ENCODE results near the gene SHCBP1. TPM values are rescaled to one million over a fixed set of nuclear protein-coding genes. Genes with fewer than 3 reads are reported as not detected.

Gene SHCBP1
- total and polyA plus RNA-seq, 2 of the 4 experiments (the other 2 are of a cell fraction) = 18.3 to 18.6 TPM

DNA sequence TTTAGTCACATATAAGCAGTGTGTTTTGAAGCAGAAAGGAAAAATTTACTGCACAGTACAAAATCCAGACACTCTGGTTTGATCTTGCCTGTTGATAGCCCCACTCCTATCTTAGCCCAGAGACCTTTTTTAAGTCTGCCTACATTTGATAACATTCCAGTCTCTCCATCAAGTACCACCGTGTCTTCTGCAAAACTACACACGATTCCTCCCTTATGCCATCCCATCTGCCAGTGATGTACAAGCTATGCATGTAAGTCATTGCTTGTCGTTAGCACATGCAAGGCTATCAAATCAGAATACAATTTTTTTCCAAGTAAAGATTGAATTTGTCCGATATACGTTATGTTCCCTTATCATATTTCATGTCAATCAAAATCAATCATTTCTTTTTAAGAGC is 14.9 kb downstream of the SHCBP1 start:
- Histone ChIP-seq H3K27me3 (ENCODE audit: control insufficient read depth, insufficient read depth, low read length) (no peaks in the 10 kb centered on the region), H4K91ac (ENCODE audit: insufficient read depth, low read depth, low read length) (no peak overlapping the region), H3K4me2 (ENCODE audit: low read depth, low read length) (no peak overlapping the region), H3K4ac (ENCODE audit: low read depth, low read length) (no peak overlapping the region), H2BK20ac (ENCODE audit: low read depth, low read length) (no peak overlapping the region), H3K4me1 (ENCODE audit: control insufficient read depth, insufficient read depth, low read length) (no peaks in the 10 kb centered on the region), H3K4me3 (ENCODE audit: insufficient read depth, low read depth, low read length) (no peak overlapping the region), H2BK15ac (ENCODE audit: low read depth, low read length) (no peak overlapping the region), H2AK5ac (ENCODE audit: low read depth, low read length) (no peak overlapping the region), H3K14ac (replicated peaks; ENCODE audit: low read depth, low read length) (no peak overlapping the region), H3K9ac (ENCODE audit: low read depth, low read length) (no peak overlapping the region), H3K9me3 (ENCODE audit: control insufficient read depth, insufficient read depth, low read length) (no peaks in the 10 kb centered on the region), H2BK120ac (ENCODE audit: low read depth, low read length) (no peak overlapping the region), H3K18ac (ENCODE audit: low read depth, low read length) (no peak overlapping the region), H3K23ac (ENCODE audit: low read depth, low read length) (no peak overlapping the region), H2BK5ac (ENCODE audit: low read depth, low read length, poor library complexity, severe bottlenecking) (no peak overlapping the region), H4K5ac (ENCODE audit: low read depth, low read length) (no peak overlapping the region), H3K36me3 (ENCODE audit: control insufficient read depth, insufficient read depth, low read length) (peaks cover 1% of the 10 kb centered on the region; the same call in 1 of the 2 replicates), H3K27ac (ENCODE audit: insufficient read depth, low read length) (no peak overlapping the region), H2AFZ (replicated peaks; ENCODE audit: low read length, poor library complexity) (no peak overlapping the region), H3K56ac (ENCODE audit: extremely low read depth, insufficient read depth, low read length) (no peak overlapping the region), H4K20me1 (ENCODE audit: insufficient read depth, low read length) (no peaks in the 10 kb centered on the region), H3K9me1 (ENCODE audit: insufficient read depth, low read length) (no peaks in the 10 kb centered on the region; the same call in 1 of the 2 replicates), H3K79me1 (ENCODE audit: low read depth in 1 of 2, low read length in 2 of 2) (peaks cover 5 to 19% of the 10 kb centered on the region in 2 experiments; a peak in 3 of 4 replicates), H2AK9ac (replicated peaks; ENCODE audit: low read depth, low read length, poor library complexity) (no peak overlapping the region), H4K8ac (ENCODE audit: low read depth in 2 of 2, low read length in 2 of 2) (no peak overlapping the region)
- ATAC-seq (ENCODE audit: low read depth) (no peak), DNase-seq (no peak)
- BruUV-seq (replicated peaks) = no TSS peak
- ChIA-PET CTCF (interaction anchor here (0.6 to 1.9 kb wide), 5 partner anchors 11 to 364 kb away, joined by 4 to 15 read pairs (median 6); no protein-coding TSS in a partner anchor), POLR2A (ENCODE audit: unreplicated experiment) (interaction anchor here (0.6 kb wide), 1 partner anchor 945 kb away, joined by 3 read pairs; no protein-coding TSS in a partner anchor)
- intact Hi-C loops (cut with micrococcal nuclease) = no loop called here
- no peak for TF ChIP-seq CTCF (conservative IDR thresholded peaks at IDR 0.05; ENCODE audit: low read depth, low read length)
- in situ Hi-C loops (cut with MboI; ENCODE audit: low sequenced_read_pairs) = loop anchor here (5.0 kb wide), 1 partner anchor 49 kb away; no protein-coding TSS in a partner anchor
- WGBS, 2 experiments (ENCODE audit: extremely low coverage in 2 of 2, insufficient read length in 1 of 2) = 100% methylated on average over 2 of the region's 5 CpGs; no CpG with 5 or more reads in 1 of the 2 experiments
- dilution Hi-C loops (cut with HindIII; ENCODE audit: low sequenced_read_pairs, unreplicated experiment) = no loop called here

Data from IMR-90 (cell line).